Mesenchymal stem cell (in vitro differentiated cells and primary cell): ENCODE measurements around the gene MRPL34.

Experiments used
- DNase-seq: peaks from one replicate; pipeline ENCODE4 v3.0.0-alpha.2; 2013
- H2AFZ ChIP-seq: one replicate; pipeline ENCODE4 v1.6.1; 2013; ENCODE audit warnings: low read depth, mild to moderate bottlenecking, control low read depth, inconsistent platforms, low read length, moderate library complexity
- H2AK5ac ChIP-seq: 2 replicates; pipeline ENCODE4 v1.6.1; 2013; ENCODE audit warnings: low read length, moderate library complexity, mild to moderate bottlenecking, inconsistent platforms; ENCODE audit not compliant: severe bottlenecking
- H2BK120ac ChIP-seq: one replicate; pipeline ENCODE4 v1.6.1; 2013; ENCODE audit warnings: low read depth, mild to moderate bottlenecking, inconsistent platforms, low read length, moderate library complexity
- H2BK12ac ChIP-seq, 2 experiments: one replicate each; pipeline ENCODE4 v1.6.1; 2013; ENCODE audit warnings: inconsistent platforms in 2 of 2, low read length in 2 of 2, mild to moderate bottlenecking in 2 of 2, moderate library complexity in 2 of 2, control low read depth in 1 of 2
- H2BK15ac ChIP-seq: one replicate; pipeline ENCODE4 v1.6.1; 2013; ENCODE audit warnings: mild to moderate bottlenecking, low read depth, inconsistent platforms; ENCODE audit not compliant: poor library complexity, severe bottlenecking
- H2BK5ac ChIP-seq: 2 replicates; pipeline ENCODE4 v1.6.1; 2013; ENCODE audit warnings: low read depth, mild to moderate bottlenecking, low read length, control low read depth, inconsistent platforms; ENCODE audit not compliant: poor library complexity, severe bottlenecking
- H3K14ac ChIP-seq, 2 experiments: one replicate each; pipeline ENCODE4 v1.6.1; 2013; ENCODE audit warnings: inconsistent platforms in 2 of 2, low read length in 2 of 2, control low read depth in 1 of 2, mild to moderate bottlenecking in 1 of 2, moderate library complexity in 1 of 2
- H3K18ac ChIP-seq, 2 experiments: one replicate each; pipeline ENCODE4 v1.6.1; 2013; ENCODE audit warnings: inconsistent platforms in 2 of 2, low read length in 2 of 2, control low read depth in 1 of 2, low read depth in 1 of 2, mild to moderate bottlenecking in 1 of 2
- H3K23ac ChIP-seq, 2 experiments: one replicate each; pipeline ENCODE4 v1.6.1; 2013; ENCODE audit warnings: inconsistent platforms in 2 of 2, low read length in 2 of 2, mild to moderate bottlenecking in 2 of 2, moderate library complexity in 2 of 2, control low read depth in 1 of 2
- H3K27ac ChIP-seq: 2 replicates; pipeline ENCODE4 v1.5.1; 2013; ENCODE audit warnings: mild to moderate bottlenecking, moderate library complexity, low read length, control low read depth, inconsistent platforms; ENCODE audit not compliant: poor library complexity, severe bottlenecking
- H3K27me3 ChIP-seq, 2 experiments: 2 replicates each; pipeline versions ENCODE4 v1.6.1 to v1.7.0; 2013; ENCODE audit warnings: low read length in 2 of 2, mild to moderate bottlenecking in 2 of 2, moderate library complexity in 2 of 2, control low read depth in 1 of 2, inconsistent platforms in 1 of 2; ENCODE audit not compliant: control insufficient read depth in 1 of 2, insufficient read depth in 1 of 2
- H3K36me3 ChIP-seq, 2 experiments: 2 replicates each; pipeline versions ENCODE4 v1.6.1 to v1.7.0; 2013; ENCODE audit warnings: low read length in 2 of 2, control low read depth in 1 of 2, inconsistent platforms in 1 of 2, low read depth in 1 of 2, mild to moderate bottlenecking in 1 of 2; ENCODE audit not compliant: insufficient read depth in 2 of 2, control insufficient read depth in 1 of 2
- H3K4ac ChIP-seq, 2 experiments: one replicate each; pipeline ENCODE4 v1.6.1; 2013; ENCODE audit warnings: inconsistent platforms in 2 of 2, low read length in 2 of 2, mild to moderate bottlenecking in 2 of 2, moderate library complexity in 2 of 2, control low read depth in 1 of 2, low read depth in 1 of 2
- H3K4me1 ChIP-seq: 2 replicates; pipeline ENCODE4 v1.6.1; 2013; ENCODE audit warnings: low read depth, low read length, control low read depth; ENCODE audit not compliant: control insufficient read depth, insufficient read depth
- H3K4me2 ChIP-seq: 2 replicates; pipeline ENCODE4 v1.6.1; 2013; ENCODE audit warnings: low read length, mild to moderate bottlenecking, inconsistent platforms; ENCODE audit not compliant: poor library complexity, severe bottlenecking
- H3K4me3 ChIP-seq, 2 experiments: 2 replicates each; pipeline versions ENCODE4 v1.5.1 to v1.7.0; 2013; ENCODE audit warnings: low read length in 2 of 2, mild to moderate bottlenecking in 2 of 2, control low read depth in 1 of 2, low read depth in 1 of 2; ENCODE audit not compliant: insufficient read depth in 1 of 2
- H3K79me1 ChIP-seq: replicated peaks from 2 replicates; pipeline ENCODE4 v1.6.1; 2013; ENCODE audit warnings: mild to moderate bottlenecking, control low read depth, low read length, inconsistent platforms; ENCODE audit not compliant: poor library complexity, severe bottlenecking
- H3K9ac ChIP-seq: 2 replicates; pipeline ENCODE4 v1.7.0; 2013; ENCODE audit warnings: mild to moderate bottlenecking, low read length, moderate library complexity
- H3K9me3 ChIP-seq: 2 replicates; pipeline ENCODE4 v1.7.0; 2013; ENCODE audit warnings: mild to moderate bottlenecking, low read length; ENCODE audit not compliant: control insufficient read depth
- H4K8ac ChIP-seq: one replicate; pipeline ENCODE4 v1.6.1; 2013; ENCODE audit warnings: inconsistent platforms, mild to moderate bottlenecking, low read length, moderate library complexity
- H4K91ac ChIP-seq: one replicate; pipeline ENCODE4 v1.6.1; 2013; ENCODE audit warnings: mild to moderate bottlenecking, low read length, inconsistent platforms
- WGBS: methylation state at CpG from one replicate; pipeline ENCODE4 v1.1.7; 2013; ENCODE audit warnings: mixed read lengths; 5-methylcytosine and 5-hydroxymethylcytosine counted together

MRPL34 gene

DNA sequence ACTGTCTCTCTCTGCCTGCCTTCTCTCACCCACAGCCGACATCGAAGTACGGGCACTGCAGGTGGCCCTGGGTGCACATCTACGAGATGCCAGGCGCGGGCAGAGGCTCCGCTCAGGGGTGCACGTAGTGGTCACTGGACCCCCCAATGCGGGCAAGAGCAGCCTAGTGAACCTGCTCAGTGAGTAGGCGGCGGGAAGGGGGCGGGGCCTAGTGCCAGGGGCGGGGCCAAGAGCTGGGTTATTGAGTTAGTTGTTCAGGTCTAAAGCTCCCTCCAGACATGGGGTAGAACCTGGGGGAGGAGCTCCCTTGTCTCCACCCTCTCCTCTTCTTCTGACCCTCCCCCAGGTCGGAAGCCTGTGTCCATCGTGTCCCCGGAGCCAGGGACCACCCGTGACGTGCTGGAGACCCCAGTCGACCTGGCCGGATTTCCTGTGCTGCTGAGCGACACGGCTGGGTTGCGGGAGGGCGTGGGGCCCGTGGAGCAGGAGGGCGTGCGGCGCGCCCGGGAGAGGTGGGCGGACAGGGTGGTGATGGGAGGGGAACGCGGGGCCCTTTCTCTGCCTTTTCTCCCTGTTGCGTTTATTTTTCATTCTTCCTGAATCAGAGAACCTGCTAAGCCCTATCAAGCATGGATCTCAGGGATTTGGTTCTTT lies 33.5 kb downstream of the MRPL34 start:
- H3K27me3 ChIP-seq: no peaks in the 10 kb centered on the region
- H2AFZ ChIP-seq: no peak overlapping the region
- H2BK12ac ChIP-seq: no peak overlapping the region
- WGBS: 97% methylated on average over 29 of the region's 34 CpGs
- no peak overlapping the region for H3K4me2 ChIP-seq
- H2AK5ac ChIP-seq: no peak overlapping the region
- H3K4me1 ChIP-seq: peaks cover 25% of the 10 kb centered on the region
- no peak overlapping the region for H3K18ac ChIP-seq
- H2BK15ac ChIP-seq: no peak overlapping the region
- H2BK120ac ChIP-seq: no peak overlapping the region
- H4K8ac ChIP-seq: no peak overlapping the region
- no peak overlapping the region for H3K14ac ChIP-seq
- no peaks in the 10 kb centered on the region for H3K9me3 ChIP-seq
- H2BK5ac ChIP-seq: no peak overlapping the region
- H4K91ac ChIP-seq: no peak overlapping the region
- no peak overlapping the region for H3K4ac ChIP-seq
- H3K27ac ChIP-seq: no peak overlapping the region
- H3K23ac ChIP-seq: no peak overlapping the region
- DNase-seq: no peak
- H3K79me1 ChIP-seq: peaks cover 16% of the 10 kb centered on the region
- H3K9ac ChIP-seq: no peak overlapping the region
- no peak overlapping the region for H3K4me3 ChIP-seq
- peaks cover 7 to 30% of the 10 kb centered on the region in 2 experiments for H3K36me3 ChIP-seq

DNA sequence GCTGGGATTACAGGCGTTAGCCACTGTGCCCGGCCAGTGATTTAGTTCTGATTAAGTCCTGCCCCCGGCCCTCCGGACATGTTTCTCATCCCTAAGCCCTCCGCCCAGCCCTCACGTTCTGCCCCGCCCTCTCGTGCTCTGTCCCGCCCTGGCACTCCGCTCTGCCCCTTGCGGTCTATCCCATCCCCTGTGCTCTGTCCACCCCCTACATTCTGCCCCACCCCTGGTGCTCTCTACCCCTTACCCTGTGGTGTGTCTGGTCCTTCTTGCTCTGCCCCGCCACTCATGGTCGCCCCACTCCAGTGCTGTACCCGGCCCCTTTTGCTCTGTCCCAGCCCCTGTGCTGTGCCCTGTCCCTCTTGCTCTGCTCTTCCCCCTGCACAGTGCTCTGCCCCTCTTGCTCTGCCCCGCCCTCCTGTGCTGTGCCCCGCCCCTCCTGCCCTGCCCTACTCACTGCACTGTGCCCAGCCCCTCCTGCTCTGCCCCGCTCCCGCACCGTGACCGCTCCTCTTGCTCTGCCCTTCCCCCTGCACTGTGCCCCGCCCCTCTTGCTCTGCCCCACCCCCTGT lies 34.7 kb downstream of the MRPL34 start:
- Histone ChIP-seq H2BK5ac (no peak overlapping the region), H3K18ac (no peak overlapping the region), H2BK15ac (no peak overlapping the region), H4K8ac (peak overlapping the region; percentile 7), H2BK120ac (no peak overlapping the region), H3K9me3 (no peaks in the 10 kb centered on the region), H3K79me1 (peaks cover 16% of the 10 kb centered on the region), H3K23ac (no peak overlapping the region), H3K4ac (no peak overlapping the region), H3K9ac (no peak overlapping the region), H2AFZ (no peak overlapping the region), H3K4me3 (no peak overlapping the region), H3K4me1 (peaks cover 22% of the 10 kb centered on the region), H3K4me2 (no peak overlapping the region), H3K27me3 (no peaks in the 10 kb centered on the region), H3K14ac (no peak overlapping the region), H3K27ac (no peak overlapping the region), H2AK5ac (no peak overlapping the region), H2BK12ac (no peak overlapping the region), H4K91ac (no peak overlapping the region), H3K36me3 (peaks cover 7 to 30% of the 10 kb centered on the region in 2 experiments)
- whole genome bisulfite sequencing: 72% methylated on average over 21 of the region's 21 CpGs
- DNase-seq: no peak

DNA sequence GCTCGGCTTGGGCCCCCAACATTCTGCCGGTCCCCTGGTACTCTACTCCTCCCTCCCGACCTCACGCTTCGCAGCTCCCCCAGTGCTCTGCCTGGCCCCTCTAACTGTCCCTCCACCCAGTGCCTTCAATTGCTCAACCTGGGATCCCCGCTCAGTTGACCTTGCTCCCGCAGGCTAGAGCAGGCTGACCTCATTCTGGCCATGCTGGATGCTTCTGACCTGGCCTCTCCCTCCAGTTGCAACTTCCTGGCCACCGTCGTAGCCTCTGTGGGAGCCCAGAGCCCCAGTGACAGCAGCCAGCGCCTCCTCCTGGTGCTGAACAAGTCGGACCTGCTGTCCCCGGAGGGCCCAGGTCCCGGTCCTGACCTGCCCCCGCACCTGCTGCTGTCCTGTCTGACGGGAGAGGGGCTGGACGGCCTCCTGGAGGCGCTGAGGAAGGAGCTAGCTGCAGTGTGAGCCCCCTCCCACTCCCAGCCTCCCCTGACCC lies 35.2 kb downstream of the MRPL34 start:
- Histone ChIP-seq H2BK120ac (no peak overlapping the region), H3K9ac (no peak overlapping the region), H2BK15ac (no peak overlapping the region), H3K18ac (no peak overlapping the region), H3K79me1 (peaks cover 16% of the 10 kb centered on the region), H3K27me3 (no peaks in the 10 kb centered on the region), H3K23ac (no peak overlapping the region), H2AFZ (no peak overlapping the region), H3K4me2 (no peak overlapping the region), H2AK5ac (no peak overlapping the region), H3K14ac (no peak overlapping the region), H4K91ac (no peak overlapping the region), H3K36me3 (peaks cover 7 to 30% of the 10 kb centered on the region in 2 experiments), H3K9me3 (no peaks in the 10 kb centered on the region), H3K27ac (no peak overlapping the region), H3K4ac (no peak overlapping the region), H2BK12ac (no peak overlapping the region), H2BK5ac (no peak overlapping the region), H4K8ac (no peak overlapping the region), H3K4me3 (no peak overlapping the region), H3K4me1 (peaks cover 22% of the 10 kb centered on the region)
- no peak for DNase-seq
- WGBS: 73% methylated on average over 16 of the region's 17 CpGs

DNA sequence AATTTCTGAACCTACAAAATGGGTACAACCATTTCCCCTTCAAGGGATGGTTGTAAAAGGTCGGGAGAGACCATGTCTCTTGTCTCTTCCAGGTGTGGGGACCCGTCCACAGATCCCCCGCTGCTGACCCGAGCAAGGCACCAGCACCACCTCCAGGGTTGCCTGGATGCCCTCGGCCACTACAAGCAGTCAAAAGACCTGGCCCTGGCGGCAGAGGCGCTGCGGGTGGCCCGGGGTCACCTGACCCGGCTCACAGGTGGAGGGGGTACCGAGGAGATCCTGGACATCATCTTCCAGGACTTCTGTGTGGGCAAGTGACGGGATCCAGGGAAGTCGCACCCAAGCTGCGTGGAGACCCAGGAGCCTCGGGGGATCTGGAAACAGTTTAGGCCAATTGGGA lies 35.7 kb downstream of the MRPL34 start:
- H3K14ac ChIP-seq: no peak overlapping the region
- H3K4me2 ChIP-seq: no peak overlapping the region
- no peak overlapping the region for H2BK5ac ChIP-seq
- no peaks in the 10 kb centered on the region for H3K27me3 ChIP-seq
- no peak overlapping the region for H3K4ac ChIP-seq
- no peak overlapping the region for H3K9ac ChIP-seq
- H4K91ac ChIP-seq: no peak overlapping the region
- no peak overlapping the region for H3K23ac ChIP-seq
- no peak overlapping the region for H3K4me3 ChIP-seq
- no peak overlapping the region for H2BK120ac ChIP-seq
- H3K18ac ChIP-seq: no peak overlapping the region
- no peak overlapping the region for H2AK5ac ChIP-seq
- DNase-seq: no peak
- 96% methylated on average over 15 of the region's 15 CpGs for WGBS
- no peak overlapping the region for H2BK12ac ChIP-seq
- no peak overlapping the region for H2BK15ac ChIP-seq
- no peak overlapping the region for H3K27ac ChIP-seq
- H3K79me1 ChIP-seq: peaks cover 16% of the 10 kb centered on the region
- no peaks in the 10 kb centered on the region for H3K9me3 ChIP-seq
- H3K4me1 ChIP-seq: peaks cover 21% of the 10 kb centered on the region
- H4K8ac ChIP-seq: no peak overlapping the region
- H2AFZ ChIP-seq: no peak overlapping the region
- peaks cover 7 to 30% of the 10 kb centered on the region in 2 experiments for H3K36me3 ChIP-seq
